GM10248 (cell line): ENCODE results near the gene PROCR.
"Not testable (repeated sequence)": the region's sequence is repeated elsewhere in the genome, so short reads cannot be mapped to it uniquely, and the experiment has no call there.

Experiments
- CTCF ChIA-PET: fragments of 300-600 bp; sonication (Branson Sonifier 250); formaldehyde crosslinking; extraction: SDS; loops from one replicate; lab custom pipeline; 2021; ENCODE audit warnings: antibody characterized with exemption; lab: Yijun Ruan, JAX
- POLR2A ChIA-PET: fragments of 350-650 bp; sonication (Branson Sonifier 250); formaldehyde crosslinking; extraction: SDS; loops from one replicate; lab custom pipeline; 2020; ENCODE audit warnings: antibody characterized with exemption; lab: Yijun Ruan, JAX
- DNase-seq: peaks from one replicate; pipeline ENCODE4 v3.0.0; 2012; ENCODE audit errors: extremely low spot score
- CTCF ChIP-seq: IDR thresholded peaks from 2 replicates; pipeline ENCODE4 v1.5.1; 2012; ENCODE audit warnings: mild to moderate bottlenecking, low read depth; ENCODE audit errors: extremely low read depth, missing control alignments, control extremely low read depth

The PROCR gene

GRCh38 chr20:35192118-35192872 lies 20.4 kb downstream of the PROCR start:
- CTCF ChIA-PET = interaction anchor here (1.0 kb wide), 1 partner anchor 272 kb away, joined by 3 read pairs; no protein-coding TSS in a partner anchor
- TF ChIP-seq CTCF = no peak
- no peak for DNase-seq
- POLR2A ChIA-PET = no interaction called here

DNA sequence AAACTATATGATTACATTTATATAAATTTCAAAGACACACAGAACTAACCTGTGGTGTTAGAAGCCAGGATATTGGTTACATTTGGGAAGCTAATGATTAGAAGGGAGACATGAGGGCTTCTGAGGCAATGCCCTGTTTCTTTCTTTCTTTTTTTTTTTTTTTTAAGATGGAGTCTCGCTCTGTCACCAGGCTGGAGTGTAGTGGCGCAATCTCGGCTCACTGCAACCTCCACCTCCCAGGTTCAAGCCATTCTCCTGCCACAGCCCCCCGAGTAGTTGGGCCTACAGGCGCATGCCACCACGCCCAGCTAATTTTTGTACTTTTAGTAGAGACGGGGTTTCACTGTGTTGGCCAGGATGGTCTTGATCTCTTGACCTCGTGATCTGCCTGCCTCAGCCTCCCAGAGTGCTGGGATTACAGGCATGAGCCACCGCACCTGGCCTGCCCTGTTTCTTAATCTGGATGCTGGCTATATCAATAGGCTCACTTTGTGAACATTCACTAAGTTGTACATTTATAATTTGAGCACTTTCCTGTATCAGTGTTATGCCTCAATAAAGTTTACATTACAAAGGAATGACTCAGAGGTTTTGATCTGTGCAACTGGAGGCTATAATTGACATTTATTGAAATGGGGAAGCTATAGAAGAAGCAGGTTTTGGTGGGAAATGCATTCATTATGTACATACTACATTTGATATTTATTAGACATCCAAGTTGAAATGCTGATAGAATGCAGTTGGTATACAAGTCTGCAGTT lies 21.3 kb downstream of the PROCR start:
- POLR2A ChIA-PET, DNase-seq: not testable (repeated sequence)
- CTCF ChIA-PET = interaction anchor here (1.0 to 2.0 kb wide), 3 partner anchors 8 to 271 kb away, joined by 3 to 5 read pairs (median 5); no protein-coding TSS in a partner anchor

- no peak for DNase-seq
- POLR2A ChIA-PET = no interaction called here
- CTCF ChIA-PET = interaction anchor here (1.0 to 2.2 kb wide), 2 partner anchors 12 to 100 kb away, joined by 4 to 7 read pairs; no protein-coding TSS in a partner anchor
- no peak for TF ChIP-seq CTCF
Measured at GRCh38 chr20:35196313-35196712, 24.4 kb downstream of the PROCR start.

DNA sequence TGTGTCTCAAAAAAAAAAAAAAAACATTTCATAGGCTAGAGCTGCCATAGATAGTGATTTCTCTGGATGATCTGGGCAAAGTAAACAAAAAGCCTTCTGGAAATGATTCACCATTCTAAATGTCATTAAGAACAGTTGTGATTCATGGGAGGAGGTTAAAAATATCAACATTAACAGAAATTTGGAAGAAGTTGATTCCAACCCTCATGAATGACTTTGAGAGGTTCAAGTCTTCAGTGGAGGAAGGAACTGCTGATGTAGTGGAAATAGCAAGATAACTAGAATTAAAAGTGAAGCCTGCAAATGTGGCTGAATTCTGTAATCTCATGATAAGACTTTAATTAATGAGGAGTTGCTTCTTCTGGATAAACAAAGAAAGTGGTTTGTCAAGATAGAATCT lies 27.9 kb downstream of the PROCR start:
- no peak for DNase-seq
- TF ChIP-seq CTCF = no peak
- CTCF ChIA-PET = no interaction called here
- POLR2A ChIA-PET = no interaction called here

DNA sequence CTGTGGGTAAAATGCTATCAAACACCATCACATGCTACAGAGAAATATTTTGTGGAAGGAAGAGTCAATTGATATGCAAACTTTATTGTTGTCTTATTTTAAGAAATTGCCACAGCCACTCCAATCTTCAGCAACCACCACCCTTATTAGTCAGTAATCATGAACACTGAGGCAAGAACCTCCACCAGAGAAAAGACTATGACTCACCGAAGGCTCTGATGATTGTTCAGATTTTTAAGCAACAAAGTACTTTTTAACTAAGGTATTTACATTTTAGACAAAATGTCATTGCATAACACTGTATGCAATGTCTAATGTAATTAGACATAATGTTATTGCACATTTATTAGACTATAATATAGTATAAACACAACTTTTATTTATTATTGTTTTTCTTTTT lies 28.4 kb downstream of the PROCR start:
- POLR2A ChIA-PET = no interaction called here
- no peak for TF ChIP-seq CTCF
- CTCF ChIA-PET = no interaction called here
- DNase-seq = no peak

GRCh38 chr20:35201467-35201866 lies 29.6 kb downstream of the PROCR start:
- CTCF ChIA-PET, POLR2A ChIA-PET, DNase-seq: not testable (repeated sequence)

DNA sequence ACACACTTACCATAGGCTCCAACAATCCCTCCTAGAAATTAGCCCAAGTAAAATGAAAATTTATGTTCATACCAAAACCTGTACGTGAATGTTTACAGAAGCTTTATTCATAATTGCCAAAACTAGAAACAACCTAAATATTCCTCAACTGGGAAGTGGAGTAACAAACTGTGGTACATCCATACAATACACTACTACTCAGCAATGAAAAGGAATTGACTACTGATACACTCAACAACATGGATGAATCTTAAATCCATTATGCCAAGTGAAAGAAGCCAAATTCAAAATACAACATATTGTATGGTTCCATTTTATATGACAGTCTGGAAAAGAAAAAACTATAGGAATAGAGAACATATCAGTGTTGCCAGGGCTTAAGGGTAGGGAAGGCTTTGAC lies 34.9 kb downstream of the PROCR start:
- ChIA-PET POLR2A (no interaction called here), CTCF (interaction anchor here (1.2 to 4.0 kb wide), 5 partner anchors 12 to 376 kb away, joined by 3 to 38 read pairs (median 5); no protein-coding TSS in a partner anchor)
- no peak for TF ChIP-seq CTCF
- no peak for DNase-seq
